DMS153 (cell line): ENCODE results near the gene GBP1.

Experiments used
- DNase-seq: peaks from one replicate; lab custom pipeline; 2025; lab: John Stamatoyannopoulos, UW

Gene GBP1

GRCh38 chr1:89008511-89008910 lies 56.5 kb downstream of the GBP1 start:
- DNase-seq, result no peak

- no peak for DNase-seq
Measured at GRCh38 chr1:89005286-89006151, 59.5 kb downstream of the GBP1 start.
